Left forelimb (tissue), 1 donor: ENCODE measurements around the gene EFCAB6.

Experiments
- DNase-seq: peaks from one replicate; pipeline ENCODE4 v3.0.0-alpha.2; 2018; ENCODE audit warnings: low spot score

EFCAB6 gene

GRCh38 chr22:43848366-43849171, 36.5 kb upstream of the EFCAB6 start:
- peak; percentile 65 for DNase-seq

- peak; percentile 20 for DNase-seq
Measured at GRCh38 chr22:43847376-43848289, 35.5 kb upstream of the EFCAB6 start.

DNA sequence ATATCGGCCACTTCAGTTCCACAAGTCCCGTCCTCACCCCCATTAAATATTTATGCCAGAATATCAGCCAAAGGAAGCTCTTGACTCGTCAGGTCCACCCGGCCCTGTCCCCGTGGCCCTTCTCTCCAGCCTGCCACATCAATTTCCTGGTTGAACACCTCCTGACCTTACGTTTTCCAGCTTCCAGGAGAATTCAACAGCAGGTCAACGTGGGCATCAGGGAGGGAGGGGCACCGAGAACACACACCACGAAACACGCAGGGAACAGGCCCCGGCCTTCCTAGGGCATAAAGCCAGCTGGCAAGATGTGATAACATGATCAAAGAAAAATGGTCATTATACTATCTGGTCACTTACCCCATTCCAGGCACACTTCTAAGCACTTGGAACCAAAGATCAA, 34.9 kb upstream of the EFCAB6 start:
- DNase-seq = no peak

DNA sequence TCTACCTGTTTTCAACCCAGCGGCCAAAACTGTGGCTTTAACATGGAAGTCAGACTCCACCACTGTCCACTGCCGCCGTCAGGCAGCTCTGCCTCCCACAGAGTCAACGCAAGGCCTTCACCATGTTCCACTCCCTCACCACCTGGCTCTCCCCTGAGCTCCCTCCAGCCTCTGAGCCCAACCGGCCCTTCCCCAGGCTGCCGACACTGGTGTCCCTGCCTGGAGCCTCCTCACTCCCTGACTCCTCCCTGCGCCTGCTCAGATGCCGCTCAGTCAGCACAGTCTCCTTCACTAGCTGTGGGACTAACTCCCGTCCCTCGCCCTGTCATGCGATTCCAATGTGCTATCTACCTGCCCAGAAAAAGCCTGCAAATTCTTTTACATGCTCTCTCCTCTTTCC, 33.9 kb upstream of the EFCAB6 start:
- DNase-seq = no peak

- no peak for DNase-seq
Measured at GRCh38 chr22:43844560-43845545, 32.7 kb upstream of the EFCAB6 start.

DNA sequence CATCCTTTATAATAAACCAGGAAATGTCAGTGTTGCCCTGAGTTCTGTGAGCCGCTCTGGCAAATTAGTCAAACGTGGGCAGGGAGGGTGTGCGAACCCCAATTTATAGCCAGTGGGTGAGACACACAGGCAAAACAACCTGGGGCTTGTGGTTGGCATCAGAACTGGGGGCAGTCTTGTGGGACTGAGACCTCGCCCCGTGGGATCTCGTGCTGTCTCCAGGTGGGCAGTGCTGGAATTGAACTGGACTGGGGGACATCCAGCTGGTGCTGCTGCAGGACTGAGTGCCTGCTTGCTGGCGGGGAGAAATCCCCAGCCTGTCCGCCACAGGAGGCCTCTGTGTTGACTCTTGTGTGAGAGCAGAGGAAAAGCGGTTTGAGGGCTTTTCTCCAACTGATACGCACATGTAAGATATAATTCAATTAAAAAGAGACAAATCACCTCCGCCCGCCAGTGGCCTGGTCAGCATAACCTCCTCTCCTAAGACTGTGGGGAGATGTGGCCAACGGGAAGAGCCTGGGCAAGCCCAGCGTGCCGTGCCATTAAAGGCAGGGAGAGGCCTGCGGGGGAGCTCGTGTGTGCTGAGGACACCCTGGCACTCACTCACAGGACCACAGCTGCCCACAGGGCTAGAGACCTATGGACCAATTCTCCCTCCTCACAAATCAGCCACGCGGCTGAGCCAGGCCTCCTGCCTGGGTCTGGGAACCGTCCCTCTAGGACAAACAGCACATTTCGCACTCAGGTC, 31.9 kb upstream of the EFCAB6 start:
- DNase-seq = no peak

DNA sequence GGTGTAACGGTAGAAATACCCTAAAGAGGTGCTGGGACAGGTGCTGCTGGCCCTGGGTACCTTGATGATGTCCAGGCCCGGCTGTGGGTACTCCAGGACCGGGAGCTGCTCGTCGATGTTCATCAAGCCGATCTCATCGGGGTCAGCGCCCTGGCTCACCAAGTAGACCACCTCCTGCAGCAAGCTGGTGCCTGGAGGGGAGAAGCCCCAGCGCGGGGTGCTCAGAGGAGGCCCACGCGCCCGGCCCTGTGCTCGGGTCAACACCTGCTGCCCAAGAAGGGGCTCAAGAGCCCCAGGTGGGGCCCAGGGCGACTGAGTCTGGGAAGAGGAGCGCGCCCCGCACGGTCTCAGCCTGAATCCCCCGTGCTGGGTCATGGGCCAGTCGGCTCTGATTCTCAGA, 29.6 kb upstream of the EFCAB6 start:
- no peak for DNase-seq

DNA sequence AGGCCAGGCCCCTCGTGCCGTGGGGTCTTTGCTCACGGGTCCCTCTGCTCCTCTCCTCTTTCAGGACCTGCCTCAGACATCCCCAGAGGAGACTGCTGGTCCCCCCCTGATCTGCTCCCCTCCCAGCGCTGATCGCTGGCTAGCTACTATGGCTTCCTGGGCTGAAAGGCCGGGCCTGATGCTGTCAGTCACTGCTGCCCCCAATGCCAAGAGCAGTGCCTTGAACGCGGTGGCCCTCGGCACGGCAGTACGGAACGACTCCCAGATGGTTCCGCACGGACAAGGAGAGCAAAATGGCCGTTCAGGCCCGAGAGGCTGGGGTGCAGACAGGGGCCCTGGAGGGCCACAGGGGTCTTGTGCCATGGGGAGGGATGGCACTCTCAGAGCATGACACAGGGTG, 28.7 kb upstream of the EFCAB6 start:
- no peak for DNase-seq

GRCh38 chr22:43840431-43840830, 28.3 kb upstream of the EFCAB6 start:
- DNase-seq = no peak

DNA sequence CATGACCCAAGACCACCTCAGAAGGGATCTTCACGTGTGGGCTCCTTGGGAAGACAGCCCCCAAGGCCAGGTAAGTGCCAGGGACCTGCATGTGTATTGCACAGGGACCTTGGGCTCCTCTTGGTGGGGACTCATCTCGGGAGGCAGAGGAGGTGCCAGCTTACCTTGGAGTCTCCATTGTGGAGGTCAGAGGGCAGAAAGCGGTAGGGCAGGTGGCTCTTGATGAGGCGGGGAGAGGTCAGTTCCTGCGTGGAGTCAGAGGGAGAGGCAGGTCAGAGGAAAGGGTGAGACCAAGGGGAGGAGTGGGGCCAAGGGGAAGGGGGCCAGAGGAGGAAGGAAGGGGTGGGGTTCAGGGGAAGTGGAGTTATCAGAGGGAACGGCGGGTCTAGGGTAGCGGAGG, 27.7 kb upstream of the EFCAB6 start:
- DNase-seq = no peak

GRCh38 chr22:43838571-43839307, 26.6 kb upstream of the EFCAB6 start:
- DNase-seq = no peak

- no peak for DNase-seq
Measured at GRCh38 chr22:43838161-43838560, 26.1 kb upstream of the EFCAB6 start.

DNA sequence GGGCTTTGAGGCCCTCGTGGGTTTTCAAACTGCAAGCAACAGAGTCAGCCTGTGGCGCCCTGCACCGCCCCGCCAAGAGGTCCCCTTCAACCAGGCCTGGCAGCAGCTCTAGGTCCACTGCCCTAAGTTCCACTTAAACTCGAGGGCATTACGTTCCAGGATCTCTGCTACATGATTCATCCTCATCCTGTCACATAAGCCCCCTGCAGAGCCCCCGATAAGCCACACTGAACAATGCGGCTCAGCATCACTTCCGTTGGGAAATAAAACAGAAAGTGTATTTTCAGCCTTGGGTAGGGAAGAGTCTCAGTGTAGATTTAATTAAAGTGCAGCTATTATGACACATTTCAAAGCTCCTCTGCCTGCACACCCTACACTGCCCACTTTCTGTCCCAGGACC, 25.6 kb upstream of the EFCAB6 start:
- no peak for DNase-seq

DNA sequence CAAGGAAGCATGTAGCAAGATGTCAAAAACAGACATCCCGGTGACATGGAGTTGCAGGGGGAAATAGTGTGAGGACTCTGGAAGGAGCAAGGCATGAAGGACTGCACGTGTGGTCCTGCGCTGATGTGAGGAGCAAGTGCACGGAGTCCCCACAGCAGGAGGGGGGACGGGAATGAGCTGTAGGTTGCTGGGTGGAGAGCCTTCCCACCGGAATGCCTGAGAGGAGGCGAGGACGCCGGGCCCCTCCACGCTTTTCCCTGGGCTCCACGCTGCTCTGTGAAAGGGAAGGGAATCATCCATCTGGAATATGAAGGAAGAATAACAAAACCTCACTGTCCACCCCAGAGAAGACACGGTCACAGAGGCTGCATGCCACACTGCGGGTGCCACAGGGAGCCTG, 23.6 kb upstream of the EFCAB6 start:
- no peak for DNase-seq

- no peak for DNase-seq
Measured at GRCh38 chr22:43835166-43835565, 23.1 kb upstream of the EFCAB6 start.

DNA sequence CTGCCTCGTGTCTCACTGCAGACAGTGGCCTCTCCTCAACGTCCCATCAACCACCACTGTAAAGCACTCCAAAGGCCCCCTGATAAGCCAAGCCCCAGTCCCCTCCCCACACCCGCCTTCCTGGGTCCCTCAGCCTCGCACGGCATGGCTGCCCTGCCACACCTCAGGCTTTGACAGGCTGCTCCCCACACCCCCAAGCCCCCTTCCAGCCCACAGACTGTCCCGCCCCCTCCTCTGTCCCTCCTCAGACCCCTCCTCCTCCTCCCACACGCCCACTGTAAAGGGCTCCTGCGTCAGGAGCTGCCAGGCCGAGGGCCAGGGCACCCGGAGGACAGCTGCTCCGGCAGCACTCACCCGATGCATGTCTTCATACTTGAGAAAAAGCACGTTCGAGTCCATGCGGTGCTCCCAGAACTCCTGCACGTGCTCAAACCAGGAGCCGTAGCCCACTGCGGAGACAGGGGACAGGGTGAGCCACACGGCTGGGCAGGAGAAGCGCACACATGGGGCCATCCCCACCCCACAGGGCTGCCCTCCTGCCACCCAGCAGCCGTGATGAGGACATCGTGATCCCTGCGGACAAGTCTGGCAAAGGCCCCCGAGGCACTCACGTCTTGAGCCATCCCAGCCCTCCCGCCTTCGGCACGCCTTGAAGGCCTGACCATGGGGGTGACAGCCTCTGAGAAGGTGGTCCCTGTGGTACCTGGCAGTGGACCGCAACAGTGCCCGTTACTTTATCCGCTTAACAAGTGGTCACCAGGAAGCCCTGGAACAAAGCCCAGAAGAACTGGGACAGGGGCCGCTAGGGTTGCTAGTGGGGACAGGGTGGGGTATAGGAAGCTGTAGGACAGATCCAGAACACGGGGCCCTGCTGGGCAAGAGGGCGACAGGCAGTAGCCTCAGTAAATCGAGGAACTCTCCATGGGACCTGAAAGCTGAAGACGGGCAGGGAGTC, 21.5 kb upstream of the EFCAB6 start:
- no peak for DNase-seq

DNA sequence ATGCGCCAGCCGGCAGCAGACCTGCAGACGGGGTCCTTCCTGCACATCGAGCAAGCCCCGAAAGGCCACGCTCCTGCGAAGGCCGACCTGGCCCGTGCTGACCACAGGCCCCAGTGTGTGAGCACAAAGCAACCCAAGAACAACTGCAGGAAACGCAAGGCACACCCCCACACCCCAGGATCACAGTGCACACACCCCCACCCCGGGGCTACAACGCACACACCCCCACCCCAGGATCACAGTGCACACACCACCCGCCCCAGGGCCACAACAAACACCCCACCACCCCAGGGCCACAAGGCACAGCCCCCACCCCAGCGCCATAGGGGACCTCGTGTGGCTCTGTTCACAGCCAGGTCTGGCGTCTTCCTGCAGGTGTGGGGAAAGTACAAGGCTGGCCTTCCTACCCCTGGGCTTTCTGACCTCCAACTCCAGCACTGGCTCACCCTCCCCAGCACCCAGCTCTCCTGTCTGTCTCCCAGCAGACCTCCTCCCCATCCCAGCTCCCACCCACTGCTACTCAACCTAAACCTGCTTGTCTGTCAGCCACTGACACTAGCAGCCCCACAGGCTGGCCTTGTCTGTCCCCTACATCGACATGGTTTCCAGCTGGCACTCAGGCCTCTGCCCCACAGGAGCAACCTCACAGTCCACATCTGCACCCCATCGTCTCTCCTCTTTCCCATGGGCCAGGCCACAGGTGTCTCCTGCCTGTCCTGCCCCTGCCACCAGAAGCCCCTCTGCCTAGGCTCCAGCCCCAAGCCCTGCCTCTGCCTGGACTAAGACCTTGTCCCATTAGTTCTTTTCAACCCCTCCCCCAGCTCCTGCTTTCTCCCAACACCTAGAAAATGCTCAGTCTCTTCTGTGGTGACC, 20.5 kb upstream of the EFCAB6 start:
- DNase-seq = no peak
